ENCODE measurements around the gene FOXO6. TPM values are rescaled to one million over a fixed set of nuclear protein-coding genes. Genes with fewer than 3 reads are reported as not detected.

Gene FOXO6
- total and polyA plus RNA-seq, 2 of the 13 experiments (the other 11 are each of a cell fraction or from before 2014, with no cell fraction given): 0.13 TPM; not detected in 1

DNA sequence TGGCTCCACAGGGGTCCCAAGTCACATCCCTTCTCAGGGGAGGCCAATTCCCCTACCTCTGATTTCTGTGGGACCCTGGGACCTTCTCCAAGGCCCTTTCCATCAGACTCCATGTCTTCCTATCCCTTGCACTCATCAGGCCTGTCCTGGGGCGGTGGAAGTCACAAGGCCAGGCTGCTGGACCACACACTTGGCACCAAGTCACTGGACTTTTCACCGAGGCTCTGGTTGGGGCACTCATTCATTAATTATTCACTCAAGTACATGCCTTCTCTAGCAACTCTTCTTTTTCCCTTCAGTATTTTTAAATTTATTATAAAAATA, 11.2 kb upstream of the FOXO6 start:
- no TSS peak for BruUV-seq (replicated peaks)
- H3K36me3 ChIP-seq (replicated peaks in 1 of 2; ENCODE audit: control insufficient read depth in 1 of 2, insufficient read depth in 2 of 2, low read length in 2 of 2): no peaks in the 10 kb centered on the region
- ATAC-seq (no peak), DNase-seq (ENCODE audit: low spot score) (no peak), FAIRE-seq (no peak)
- no peak overlapping the region for H3K4me3 ChIP-seq (replicated peaks in 1 of 3; ENCODE audit: insufficient read depth in 1 of 3, low read depth in 2 of 3, low read length in 3 of 3)
- in situ Hi-C loops (cut with HindIII; ENCODE audit: extremely low pct_ligation_motif_present, low pct_unique_long_range_greater_than_20kb): no loop called here
- H3K27ac ChIP-seq (ENCODE audit: extremely low read length, insufficient read depth, low read length): no peak overlapping the region
- no peak overlapping the region for H3K9ac ChIP-seq (ENCODE audit: insufficient read depth, low read depth, low read length)
- H3K9me3 ChIP-seq (ENCODE audit: low read length): no peaks in the 10 kb centered on the region
- ChIA-PET CTCF (ENCODE audit: low intra/inter-chr PET ratio, low total read pairs) (no interaction called here), POLR2A (no interaction called here)
- no peaks in the 10 kb centered on the region for H3K79me2 ChIP-seq (ENCODE audit: insufficient read depth, low read length)
- no peak overlapping the region for H2AFZ ChIP-seq (ENCODE audit: low read length)
- TF ChIP-seq, protein P1, sequence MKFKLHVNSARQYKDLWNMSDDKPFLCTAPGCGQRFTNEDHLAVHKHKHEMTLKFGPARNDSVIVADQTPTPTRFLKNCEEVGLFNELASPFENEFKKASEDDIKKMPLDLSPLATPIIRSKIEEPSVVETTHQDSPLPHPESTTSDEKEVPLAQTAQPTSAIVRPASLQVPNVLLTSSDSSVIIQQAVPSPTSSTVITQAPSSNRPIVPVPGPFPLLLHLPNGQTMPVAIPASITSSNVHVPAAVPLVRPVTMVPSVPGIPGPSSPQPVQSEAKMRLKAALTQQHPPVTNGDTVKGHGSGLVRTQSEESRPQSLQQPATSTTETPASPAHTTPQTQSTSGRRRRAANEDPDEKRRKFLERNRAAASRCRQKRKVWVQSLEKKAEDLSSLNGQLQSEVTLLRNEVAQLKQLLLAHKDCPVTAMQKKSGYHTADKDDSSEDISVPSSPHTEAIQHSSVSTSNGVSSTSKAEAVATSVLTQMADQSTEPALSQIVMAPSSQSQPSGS (CRISPR knock-in tag; IDR thresholded peaks at IDR 0.05): no peak
- TF ChIP-seq ETV6 (CRISPR knock-in tag; conservative IDR thresholded peaks at IDR 0.05) (no peak), MBD4 (IDR thresholded peaks at IDR 0.05; ENCODE audit: borderline replicate concordance, low read length) (no peak)
- H3K27me3 ChIP-seq (ENCODE audit: control insufficient read depth in 1 of 2, insufficient read depth in 2 of 2, low read length in 2 of 2): no peaks in the 10 kb centered on the region; a peak in 1 of 5 replicates
- H4K20me1 ChIP-seq (ENCODE audit: insufficient read depth, low read length): no peaks in the 10 kb centered on the region
- no peaks in the 10 kb centered on the region for H3K4me1 ChIP-seq (ENCODE audit: insufficient read depth, low read length)
- intact Hi-C loops (cut with micrococcal nuclease; ENCODE audit: unreplicated experiment): no loop called here
- H3K4me2 ChIP-seq (ENCODE audit: low read depth, low read length): no peak overlapping the region
- 13% methylated on average over 2 of the region's 2 CpGs for WGBS (ENCODE audit: low lambda C conversion rate)

DNA sequence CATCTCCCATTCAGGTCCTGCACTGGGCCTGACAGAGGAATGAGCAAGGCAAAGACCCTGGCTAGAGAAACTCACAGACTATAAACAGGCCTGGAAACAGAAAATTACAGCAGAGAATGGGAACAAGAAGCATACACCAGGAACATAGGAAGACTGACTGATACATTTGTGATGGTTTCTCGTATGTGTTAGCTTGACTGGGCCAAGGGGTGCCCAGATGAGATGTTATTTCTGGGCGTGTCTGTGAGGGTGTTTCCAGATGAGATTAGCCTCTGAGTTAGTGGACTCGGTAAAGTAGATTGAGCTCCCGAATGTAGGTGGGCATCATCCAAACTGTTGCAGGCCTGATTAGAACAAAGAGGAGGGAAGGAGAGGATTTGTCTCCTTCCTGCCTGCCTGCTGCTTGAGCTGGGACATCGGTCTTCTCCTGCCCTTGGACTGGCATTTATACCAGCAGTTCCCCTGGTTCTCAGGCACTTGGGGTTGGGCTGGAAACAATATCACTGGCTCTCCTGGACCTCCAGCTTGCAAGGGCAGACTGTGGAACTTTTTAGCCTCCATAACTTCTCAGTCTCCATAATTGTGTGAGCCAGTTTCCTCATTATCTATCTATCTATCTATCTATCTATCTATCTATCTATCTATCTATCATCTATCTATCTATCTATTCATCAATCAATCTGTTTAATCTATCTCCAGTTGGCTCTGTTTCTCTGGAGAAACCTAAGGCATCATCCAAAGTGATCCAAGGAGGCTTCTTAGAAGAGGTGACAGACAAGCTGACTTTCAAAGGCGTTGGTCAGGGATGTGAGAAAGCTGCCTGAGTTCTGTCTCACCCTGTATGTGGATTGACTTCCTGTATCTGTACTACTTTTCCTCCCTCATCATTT, 9.7 kb upstream of the FOXO6 start:
- FAIRE-seq: no peak
- Histone ChIP-seq H3K9ac (ENCODE audit: insufficient read depth, low read depth, low read length) (no peak overlapping the region), H3K4me3 (replicated peaks in 1 of 3; ENCODE audit: insufficient read depth in 1 of 3, low read depth in 2 of 3, low read length in 3 of 3) (no peak overlapping the region), H3K27me3 (ENCODE audit: control insufficient read depth in 1 of 2, insufficient read depth in 2 of 2, low read length in 2 of 2) (no peaks in the 10 kb centered on the region; a peak in 1 of 5 replicates), H3K9me3 (ENCODE audit: low read length) (no peaks in the 10 kb centered on the region), H3K27ac (ENCODE audit: extremely low read length, insufficient read depth, low read length) (no peak overlapping the region), H2AFZ (ENCODE audit: low read length) (no peak overlapping the region), H3K4me2 (ENCODE audit: low read depth, low read length) (no peak overlapping the region), H3K36me3 (replicated peaks in 1 of 2; ENCODE audit: control insufficient read depth in 1 of 2, insufficient read depth in 2 of 2, low read length in 2 of 2) (no peaks in the 10 kb centered on the region), H3K4me1 (ENCODE audit: insufficient read depth, low read length) (no peaks in the 10 kb centered on the region), H3K79me2 (ENCODE audit: insufficient read depth, low read length) (no peaks in the 10 kb centered on the region), H4K20me1 (ENCODE audit: insufficient read depth, low read length) (no peaks in the 10 kb centered on the region)
- TF ChIP-seq SNRNP70 (IDR thresholded peaks at IDR 0.05; ENCODE audit: low read depth, low read length): no peak
- no peak for TF ChIP-seq ZNF335 (CRISPR knock-in tag; IDR thresholded peaks at IDR 0.05)
- no peak for TF ChIP-seq ZNF225 (CRISPR knock-in tag; IDR thresholded peaks at IDR 0.05)
- TF ChIP-seq NCOA1 (CRISPR knock-in tag; IDR thresholded peaks at IDR 0.05): no peak
- no peak for TF ChIP-seq ZNF776 (CRISPR knock-in tag; IDR thresholded peaks at IDR 0.05)
- TF ChIP-seq, protein P2, sequence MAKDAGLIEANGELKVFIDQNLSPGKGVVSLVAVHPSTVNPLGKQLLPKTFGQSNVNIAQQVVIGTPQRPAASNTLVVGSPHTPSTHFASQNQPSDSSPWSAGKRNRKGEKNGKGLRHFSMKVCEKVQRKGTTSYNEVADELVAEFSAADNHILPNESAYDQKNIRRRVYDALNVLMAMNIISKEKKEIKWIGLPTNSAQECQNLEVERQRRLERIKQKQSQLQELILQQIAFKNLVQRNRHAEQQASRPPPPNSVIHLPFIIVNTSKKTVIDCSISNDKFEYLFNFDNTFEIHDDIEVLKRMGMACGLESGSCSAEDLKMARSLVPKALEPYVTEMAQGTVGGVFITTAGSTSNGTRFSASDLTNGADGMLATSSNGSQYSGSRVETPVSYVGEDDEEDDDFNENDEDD (CRISPR knock-in tag; IDR thresholded peaks at IDR 0.05; ENCODE audit: borderline replicate concordance): no peak
- no peak for TF ChIP-seq ZNF616 (CRISPR knock-in tag; IDR thresholded peaks at IDR 0.05; ENCODE audit: low read depth)
- in situ Hi-C loops (cut with HindIII; ENCODE audit: extremely low pct_ligation_motif_present, low pct_unique_long_range_greater_than_20kb) (no loop called here), intact Hi-C loops (cut with micrococcal nuclease; ENCODE audit: unreplicated experiment) (no loop called here)
- CTCF ChIA-PET (ENCODE audit: low intra/inter-chr PET ratio, low total read pairs): no interaction called here
- no peak for DNase-seq (ENCODE audit: low spot score)
- POLR2A ChIA-PET: no interaction called here
- ATAC-seq: no peak
- BruUV-seq (replicated peaks): no TSS peak
- 46% methylated on average over 6 of the region's 6 CpGs for WGBS (ENCODE audit: low lambda C conversion rate)

Measured in HepG2 (cell line).